ENCODE measurements around the gene MCAM.

The MCAM gene

GRCh38 chr11:119344291-119345010 is 27.5 kb upstream of the MCAM start:
- no peak for DNase-seq

- DNase-seq: no peak
Measured at GRCh38 chr11:119343726-119344125, 26.8 kb upstream of the MCAM start.

- no peak for DNase-seq
Measured at GRCh38 chr11:119342362-119343130, 25.6 kb upstream of the MCAM start.

- DNase-seq: no peak
Measured at GRCh38 chr11:119342023-119342300, 25.0 kb upstream of the MCAM start.

- no peak for DNase-seq
Measured at GRCh38 chr11:119341222-119342022, 24.5 kb upstream of the MCAM start.

- peak; percentile 94 for DNase-seq
Measured at GRCh38 chr11:119340335-119341221, 23.6 kb upstream of the MCAM start, which contains the start of gene C1QTNF5. Gene C1QTNF5, minus strand, starts transcription at chr11:119340883. Its CDS starts 486 bp downstream, at chr11:119340397.

- DNase-seq: peak; percentile 87
Measured at GRCh38 chr11:119339589-119340334, 22.8 kb upstream of the MCAM start.

- no peak for DNase-seq
Measured at GRCh38 chr11:119338965-119339588, 22.1 kb upstream of the MCAM start.

- DNase-seq: peak; percentile 86
Measured at GRCh38 chr11:119338318-119338890, 21.5 kb upstream of the MCAM start.

GRCh38 chr11:119337581-119338317 is 20.8 kb upstream of the MCAM start:
- peak; percentile 70 for DNase-seq

GRCh38 chr11:119336744-119337469 is 20.0 kb upstream of the MCAM start:
- no peak for DNase-seq

- DNase-seq: no peak
Measured at GRCh38 chr11:119335655-119336543, 19.0 kb upstream of the MCAM start.

- peak; percentile 37 for DNase-seq
Measured at GRCh38 chr11:119335091-119335654, 18.2 kb upstream of the MCAM start.

GRCh38 chr11:119334174-119334930 is 17.4 kb upstream of the MCAM start, which contains the start of gene RNF26:
Gene RNF26, plus strand, starts transcription at chr11:119334527. Its CDS starts 596 bp downstream, at chr11:119335123.
- DNase-seq: peak; percentile 96

- DNase-seq: no peak
Measured at GRCh38 chr11:119332111-119332765, 15.3 kb upstream of the MCAM start.

GRCh38 chr11:119330237-119330636 is 13.3 kb upstream of the MCAM start:
- DNase-seq: no peak

- no peak for DNase-seq
Measured at GRCh38 chr11:119329320-119329719, 12.4 kb upstream of the MCAM start.
